ENCODE measurements around the gene LGALS13.
A peak's percentile ranks its signal among the peaks of the same experiment; 100 is the strongest.

The LGALS13 gene, protein sequence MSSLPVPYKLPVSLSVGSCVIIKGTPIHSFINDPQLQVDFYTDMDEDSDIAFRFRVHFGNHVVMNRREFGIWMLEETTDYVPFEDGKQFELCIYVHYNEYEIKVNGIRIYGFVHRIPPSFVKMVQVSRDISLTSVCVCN

GRCh38 chr19:39602224-39602623 is at the start of gene LGALS13:
Gene LGALS13, plus strand, starts transcription at chr19:39602524. Its CDS starts 45 bp downstream, at chr19:39602569.
- no peak for DNase-seq

- DNase-seq, result no peak
These were observed 49.2 kb upstream of the LGALS13 start for GRCh38 chr19:39553082-39553652.

DNA sequence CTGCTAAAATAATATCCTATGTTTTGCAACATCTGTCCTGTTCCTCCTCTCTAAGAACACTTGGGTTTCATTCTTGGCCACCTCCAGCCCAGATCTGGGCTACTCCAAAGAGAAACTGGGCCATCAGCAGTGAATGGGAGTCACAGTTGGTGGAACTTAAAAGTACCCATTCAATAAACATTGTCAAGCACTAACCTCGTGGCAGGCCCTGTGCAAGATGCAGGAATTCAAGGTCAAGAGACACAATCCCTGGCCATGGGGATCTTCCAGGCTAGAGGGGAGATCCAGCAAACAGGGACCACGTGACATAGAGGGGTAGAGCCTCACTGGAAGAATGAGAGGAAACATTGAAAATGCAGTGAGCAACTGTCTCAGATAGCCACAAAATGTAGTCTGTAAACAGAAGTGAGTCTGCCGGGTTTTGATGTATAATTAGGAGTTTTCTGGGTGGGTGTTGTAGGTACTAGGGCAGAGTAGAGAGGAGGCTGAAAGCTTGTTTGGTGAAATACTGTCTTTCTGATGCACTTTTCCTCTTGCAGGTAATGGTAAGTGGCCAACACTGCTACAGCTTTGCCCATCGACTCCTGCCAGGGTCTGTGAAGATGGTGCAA is 47.5 kb upstream of the LGALS13 start:
- no peak for DNase-seq

DNA sequence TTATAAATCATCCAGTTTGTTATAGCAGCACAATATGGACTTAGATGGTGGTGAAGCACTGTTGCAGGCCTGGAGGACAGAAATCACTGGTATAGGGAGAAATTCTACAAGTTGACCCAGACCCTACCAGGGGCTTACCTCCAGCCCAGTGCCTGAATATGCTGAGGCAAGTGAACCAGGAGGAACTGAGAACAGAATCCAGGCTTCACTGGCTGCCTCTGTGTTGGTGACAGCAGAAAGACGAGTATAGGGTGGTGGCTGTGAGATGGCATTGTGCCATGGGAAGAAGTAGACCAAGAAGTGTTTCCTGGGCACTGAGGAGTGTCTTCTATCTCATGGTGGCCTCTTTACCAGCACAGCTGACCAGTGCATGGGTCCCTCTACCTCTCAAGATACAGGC is 46.4 kb upstream of the LGALS13 start:
- DNase-seq, result no peak

- DNase-seq, result no peak
These were observed 44.3 kb upstream of the LGALS13 start for GRCh38 chr19:39557811-39558623.

DNA sequence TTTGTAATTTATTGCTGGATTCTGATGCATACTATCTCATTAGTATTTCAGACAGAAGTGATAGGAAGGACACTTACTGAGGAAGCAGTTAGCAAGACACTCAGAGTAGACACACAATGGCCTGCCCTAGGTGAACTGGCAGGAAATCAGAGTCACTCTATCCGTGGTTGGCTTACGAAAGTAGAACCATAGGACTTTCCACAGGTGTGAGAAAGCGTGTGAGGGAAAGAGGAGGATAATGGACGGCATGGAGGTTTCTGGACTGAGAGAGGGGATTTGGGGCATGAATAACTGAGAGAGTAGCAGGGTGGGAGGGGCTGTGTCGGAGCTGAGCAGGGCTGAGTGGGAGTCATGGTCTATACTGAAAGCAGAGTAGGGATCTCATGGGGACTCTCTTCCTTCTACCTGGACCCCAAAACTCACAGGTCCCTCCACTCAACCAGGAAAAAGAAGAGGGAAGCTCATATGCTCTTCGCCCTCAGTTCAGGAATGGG is 43.7 kb upstream of the LGALS13 start:
- DNase-seq, result no peak

DNA sequence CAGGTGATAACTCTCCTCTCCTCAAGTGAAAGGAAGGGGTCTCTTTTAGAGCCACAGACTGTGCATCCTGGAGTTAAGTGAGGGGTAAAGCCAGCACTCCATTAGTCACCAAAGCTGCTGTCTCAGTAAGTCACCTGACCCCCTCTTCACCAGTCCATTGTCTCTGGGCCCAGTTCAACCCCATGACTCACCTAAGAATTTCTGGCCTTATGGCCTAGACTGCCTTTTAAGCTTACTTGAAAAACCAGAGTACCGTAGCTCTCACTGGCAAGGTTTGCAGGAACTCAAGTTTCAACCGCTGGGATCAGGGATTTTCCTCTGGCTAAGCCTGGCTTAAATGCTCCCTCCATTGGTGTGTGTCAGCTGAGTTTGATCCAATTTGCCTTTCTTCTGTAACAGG is 38.9 kb upstream of the LGALS13 start:
- DNase-seq, result peak; percentile 85

- no peak for DNase-seq
These were observed 36.3 kb upstream of the LGALS13 start for GRCh38 chr19:39566064-39566463.

DNA sequence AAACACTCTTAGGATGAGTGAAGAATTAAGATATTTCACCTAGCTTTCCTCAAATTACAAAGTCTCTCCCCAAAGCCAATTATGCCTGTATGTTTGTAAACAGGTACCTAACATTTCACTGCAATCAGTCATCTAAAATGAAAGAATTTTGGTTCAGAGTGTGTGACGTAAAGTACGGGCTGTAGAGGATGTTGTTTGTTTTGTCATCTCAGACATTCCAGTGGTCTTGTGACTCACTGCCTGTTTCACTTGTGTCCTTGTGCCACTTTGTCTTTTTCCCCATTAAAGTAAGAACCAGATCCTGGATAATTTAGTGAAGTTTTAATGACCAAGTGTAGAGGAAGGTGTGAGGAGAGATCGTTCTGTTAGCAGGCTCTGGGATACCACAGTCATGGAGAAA is 33.7 kb upstream of the LGALS13 start:
- DNase-seq, result no peak

DNA sequence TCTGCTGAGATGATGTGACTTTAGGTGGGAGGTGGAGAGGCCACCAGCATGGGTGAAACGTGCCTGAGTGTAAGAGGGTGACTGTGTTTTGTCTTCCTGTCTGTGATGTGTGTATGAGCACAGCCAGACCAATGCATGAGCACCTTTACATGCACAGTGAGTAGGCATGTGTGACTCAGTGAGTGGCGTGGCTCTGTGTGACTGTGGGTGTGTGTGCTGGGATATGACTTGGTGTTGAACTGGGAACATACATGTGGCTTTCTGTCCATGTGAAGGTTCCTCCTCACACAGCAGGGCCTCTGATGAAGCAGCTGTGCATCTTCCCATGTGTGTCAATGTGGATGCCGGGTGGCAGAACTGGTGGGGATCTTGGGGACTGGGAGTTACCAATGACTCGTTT is 19.9 kb upstream of the LGALS13 start:
- no peak for DNase-seq

- DNase-seq, result no peak
These were observed 19.3 kb upstream of the LGALS13 start for GRCh38 chr19:39582891-39583625.

DNA sequence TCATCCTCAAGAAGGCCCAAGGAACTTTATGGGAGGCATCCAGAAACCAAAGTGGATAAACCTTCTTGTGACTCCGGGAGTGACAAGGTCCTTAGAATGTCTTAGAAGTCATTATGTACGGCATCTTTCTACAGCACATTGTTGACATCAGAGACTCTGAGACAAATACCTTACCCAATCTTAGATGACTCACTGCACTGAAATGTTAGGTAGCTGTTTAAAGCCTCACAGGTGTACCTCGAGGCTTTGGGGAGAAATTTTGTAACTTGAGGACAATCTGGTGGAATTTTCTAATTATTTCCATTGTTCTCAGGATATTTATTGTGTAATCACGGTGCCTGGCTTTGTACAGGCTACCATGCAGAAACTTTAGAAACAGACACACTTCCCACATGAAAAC is 14.8 kb upstream of the LGALS13 start:
- DNase-seq, result no peak

DNA sequence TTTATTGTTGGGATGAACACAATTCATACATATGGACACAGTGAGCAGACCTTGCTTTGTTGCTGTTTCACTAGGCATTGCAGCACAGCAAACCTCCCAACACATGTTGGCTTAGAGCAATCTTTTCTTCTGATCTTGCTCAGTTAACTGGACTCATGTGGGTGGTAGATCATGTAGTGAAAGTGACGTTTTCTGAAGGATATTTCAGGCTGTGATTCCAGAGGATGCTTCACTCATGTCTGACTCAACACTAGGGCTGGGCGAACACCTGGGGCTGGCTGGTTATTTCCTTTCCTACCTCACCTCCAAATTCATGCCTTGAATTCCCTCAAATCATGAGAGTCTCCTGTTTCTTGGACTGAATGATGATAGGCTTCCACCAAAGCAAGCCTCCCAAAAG is 14.3 kb upstream of the LGALS13 start:
- no peak for DNase-seq

DNA sequence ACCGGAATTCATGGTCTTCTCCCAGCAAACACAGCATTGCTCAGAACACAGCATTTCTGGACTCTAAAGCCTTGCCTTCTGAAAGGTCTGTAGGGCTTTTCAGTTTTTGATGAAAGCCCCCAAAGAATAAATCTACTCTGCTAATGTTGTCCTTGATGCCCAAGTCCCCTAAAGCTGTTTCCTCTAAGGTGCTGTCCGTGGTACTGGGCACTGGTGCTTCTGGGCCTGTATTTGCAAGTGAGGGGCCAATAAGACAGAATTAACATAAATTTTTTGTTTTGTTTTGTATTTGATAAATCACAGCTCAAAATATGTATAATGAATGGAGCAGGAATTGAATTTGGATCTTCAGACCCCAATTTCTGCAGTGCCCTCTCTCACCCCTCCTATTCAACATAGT is 12.1 kb upstream of the LGALS13 start:
- DNase-seq, result peak; percentile 57

DNA sequence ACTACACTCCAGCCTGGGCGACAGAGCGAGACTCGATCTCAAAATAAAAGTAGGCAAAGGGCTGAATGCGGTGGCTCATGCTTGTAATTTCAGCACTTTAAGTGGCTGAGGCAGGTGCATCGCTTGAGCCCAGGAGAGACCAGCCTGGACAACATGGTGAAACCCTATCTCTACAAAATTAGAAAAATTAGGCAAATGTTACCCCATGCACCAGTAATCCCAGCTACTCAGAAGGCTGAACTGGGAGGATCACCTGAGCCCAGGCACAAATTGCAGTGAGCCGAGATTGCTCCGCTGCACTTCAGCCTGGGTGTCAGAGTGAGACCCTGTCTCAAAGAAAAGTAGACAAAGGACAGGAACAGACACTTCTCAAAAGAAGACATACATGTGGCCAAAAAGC is 9.9 kb upstream of the LGALS13 start:
- DNase-seq, result no peak

DNA sequence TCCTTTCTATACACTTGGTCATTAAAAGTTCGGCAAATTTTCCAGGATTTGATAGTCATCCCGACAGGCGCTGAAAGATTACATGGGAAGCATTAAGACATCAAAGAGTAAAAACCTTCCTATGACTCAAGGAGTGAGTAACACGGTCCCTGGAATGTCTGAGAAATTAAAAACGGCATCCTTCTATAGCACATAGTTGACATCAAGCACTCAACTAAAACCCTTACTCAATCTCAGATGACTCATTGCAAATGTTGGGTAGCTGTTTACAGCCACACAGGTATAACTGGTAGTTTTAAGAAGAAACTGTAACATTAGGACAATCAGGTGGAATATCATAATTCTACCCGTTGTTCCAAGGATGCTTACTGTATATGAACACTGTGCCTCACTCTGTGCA is 6.4 kb upstream of the LGALS13 start:
- no peak for DNase-seq

DNA sequence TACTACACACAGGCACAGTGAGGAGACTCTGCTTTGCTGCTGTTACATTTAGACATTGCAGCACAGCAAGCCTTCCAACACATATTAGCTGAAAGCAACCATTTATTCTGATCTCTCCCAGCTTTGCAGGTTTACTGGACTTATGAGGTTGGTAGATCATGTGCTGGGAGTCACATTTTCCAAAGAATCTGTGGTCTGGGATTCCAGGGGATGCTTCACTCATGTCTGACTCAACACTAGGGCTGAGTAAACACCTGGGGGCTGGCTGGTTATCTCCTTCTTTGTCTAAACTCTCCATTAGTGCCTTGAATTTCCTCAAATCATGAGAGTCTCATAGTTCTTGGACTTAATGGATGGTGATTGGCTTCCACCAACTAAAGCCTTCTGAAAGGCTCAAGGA is 5.4 kb upstream of the LGALS13 start:
- no peak for DNase-seq

DNA sequence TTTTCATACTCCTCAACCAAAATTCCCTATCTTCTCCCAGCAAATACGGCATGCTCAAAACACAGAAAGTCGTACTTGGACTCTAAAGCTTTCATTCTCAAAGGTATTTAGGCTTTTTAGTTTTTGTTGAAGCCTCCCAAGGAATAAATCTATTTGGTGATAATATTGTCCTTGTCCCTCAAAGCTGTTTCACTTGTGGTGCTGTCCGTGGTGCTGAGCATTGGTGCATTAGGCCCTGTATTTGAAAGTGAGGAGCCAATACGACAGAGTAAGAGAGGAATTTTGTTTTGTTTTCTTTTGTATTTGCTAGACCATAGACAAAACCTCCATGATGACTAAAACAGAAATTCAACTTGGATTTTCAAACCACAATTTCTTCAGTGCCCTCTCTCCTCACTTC is 3.2 kb upstream of the LGALS13 start:
- no peak for DNase-seq

GRCh38 chr19:39603825-39604224 is 1.5 kb downstream of the LGALS13 start:
- DNase-seq, result no peak

GRCh38 chr19:39607021-39607420 is 4.7 kb downstream of the LGALS13 start:
- DNase-seq, result no peak

GRCh38 chr19:39607561-39607960 is 5.2 kb downstream of the LGALS13 start:
- no peak for DNase-seq

DNA sequence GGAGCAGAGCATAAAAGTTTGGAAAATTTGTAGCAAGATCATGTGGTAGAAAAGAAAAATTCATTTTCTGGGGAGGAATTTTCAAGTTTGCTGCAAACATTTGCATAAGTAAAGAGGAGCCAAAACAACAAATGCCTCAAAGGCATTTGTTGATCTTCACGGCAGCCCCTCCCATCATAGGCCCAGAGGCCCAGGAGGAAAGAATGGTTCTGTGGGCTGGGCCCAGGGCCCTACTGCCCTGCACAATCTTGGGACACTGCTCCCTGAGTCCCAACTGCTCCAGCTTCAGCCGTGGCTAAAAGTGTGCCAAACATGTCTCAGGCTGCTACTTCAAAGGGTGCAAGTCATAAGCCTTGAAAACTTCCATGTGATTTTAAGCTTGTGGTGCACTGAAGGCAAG is 11.3 kb downstream of the LGALS13 start:
- no peak for DNase-seq

- no peak for DNase-seq
These were observed 15.4 kb downstream of the LGALS13 start for GRCh38 chr19:39617745-39618144.

Measured in islet precursor cell (in vitro differentiated cells).